ENCODE data around the gene ZNF665. TPM values are rescaled to one million over a fixed set of nuclear protein-coding genes. Genes with fewer than 3 reads are reported as not detected.
"Not testable (repeated sequence)": the region's sequence is repeated elsewhere in the genome, so short reads cannot be mapped to it uniquely, and the experiment has no call there.

The ZNF665 gene
- not detected in 2 replicates for total RNA-seq (2014; rRNA removed; shearing (Covaris generic); ENCODE audit: low replicate concordance)

- Histone ChIP-seq H3K9me3 (peaks cover 10% of the 10 kb centered on the region; the same call in 1 of the 2 replicates), H3K27me3 (no peaks in the 10 kb centered on the region), H3K4me3 (no peak within 1 kb of the TSS), H3K36me3 (no peaks in the 10 kb centered on the region)
- no peak for DNase-seq
Observed at GRCh38 chr19:53192771-53193534, at the start of gene ZNF665. TSS of gene ZNF665 (minus strand) at chr19:53193358. CDS start at chr19:53182898, 10,460 bp downstream.

- H3K4me3 ChIP-seq = no peak overlapping the region
- peaks cover 34% of the 10 kb centered on the region for H3K9me3 ChIP-seq
- no peaks in the 10 kb centered on the region for H3K36me3 ChIP-seq
- no peaks in the 10 kb centered on the region; the same call in 1 of the 2 replicates for H3K27me3 ChIP-seq
- no peak for DNase-seq
Observed at GRCh38 chr19:53237114-53237777, 44.1 kb upstream of the ZNF665 start.

- Histone ChIP-seq H3K9me3 (peaks cover 6% of the 10 kb centered on the region; the same call in 1 of the 2 replicates), H3K4me3 (no peak overlapping the region), H3K36me3 (no peaks in the 10 kb centered on the region), H3K27me3 (no peaks in the 10 kb centered on the region)
- no peak for DNase-seq
Observed at GRCh38 chr19:53224606-53225005, 31.4 kb upstream of the ZNF665 start.

GRCh38 chr19:53222716-53223115 is 29.6 kb upstream of the ZNF665 start:
- not testable (repeated sequence) for H3K4me3 ChIP-seq, H3K9me3 ChIP-seq, DNase-seq, H3K27me3 ChIP-seq, H3K36me3 ChIP-seq

- H3K4me3 ChIP-seq = no peak overlapping the region
- H3K36me3 ChIP-seq = no peaks in the 10 kb centered on the region
- H3K9me3 ChIP-seq = peaks cover 29% of the 10 kb centered on the region
- no peak for DNase-seq
- H3K27me3 ChIP-seq = no peaks in the 10 kb centered on the region
Observed at GRCh38 chr19:53212703-53213320, 19.7 kb upstream of the ZNF665 start.

- H3K36me3 ChIP-seq, DNase-seq, H3K4me3 ChIP-seq, H3K27me3 ChIP-seq: not testable (repeated sequence)
- peaks cover 22% of the 10 kb centered on the region for H3K9me3 ChIP-seq
Observed at GRCh38 chr19:53211554-53211953, 18.4 kb upstream of the ZNF665 start.

GRCh38 chr19:53196777-53197396 is 3.7 kb upstream of the ZNF665 start:
- Histone ChIP-seq H3K27me3 (no peaks in the 10 kb centered on the region), H3K36me3 (no peaks in the 10 kb centered on the region), H3K4me3 (no peak overlapping the region), H3K9me3 (peaks cover 14% of the 10 kb centered on the region)
- DNase-seq = peak; percentile 30

- Histone ChIP-seq H3K36me3 (no peaks in the 10 kb centered on the region), H3K4me3 (no peak overlapping the region), H3K9me3 (peaks cover 10% of the 10 kb centered on the region; the same call in 1 of the 2 replicates), H3K27me3 (no peaks in the 10 kb centered on the region)
- DNase-seq = peak; percentile 28
Observed at GRCh38 chr19:53195265-53195903, 2.2 kb upstream of the ZNF665 start.

GRCh38 chr19:53193535-53194222 is 521 bp upstream of the ZNF665 start:
- Histone ChIP-seq H3K9me3 (peaks cover 10% of the 10 kb centered on the region; the same call in 1 of the 2 replicates), H3K27me3 (no peaks in the 10 kb centered on the region), H3K4me3 (no peak overlapping the region), H3K36me3 (no peaks in the 10 kb centered on the region)
- no peak for DNase-seq

- no peaks in the 10 kb centered on the region for H3K36me3 ChIP-seq
Observed at GRCh38 chr19:53190253-53190652, 2.9 kb downstream of the ZNF665 start.

GRCh38 chr19:53189691-53190198 is 3.4 kb downstream of the ZNF665 start:
- H3K9me3 ChIP-seq, H3K36me3 ChIP-seq: not testable (repeated sequence)

More at GRCh38 chr19:53190253-53190652, 2.9 kb downstream of the ZNF665 start:
- Histone ChIP-seq H3K27me3 (no peaks in the 10 kb centered on the region), H3K9me3 (peaks cover 6% of the 10 kb centered on the region; the same call in 1 of the 2 replicates), H3K4me3 (no peak overlapping the region)
- no peak for DNase-seq

GRCh38 chr19:53185155-53185882 is 7.8 kb downstream of the ZNF665 start:
- not testable (repeated sequence) for H3K27me3 ChIP-seq, DNase-seq, H3K36me3 ChIP-seq, H3K4me3 ChIP-seq, H3K9me3 ChIP-seq

More at GRCh38 chr19:53189691-53190198, 3.4 kb downstream of the ZNF665 start:
- H3K27me3 ChIP-seq, H3K4me3 ChIP-seq, DNase-seq: not testable (repeated sequence)

- Histone ChIP-seq H3K36me3 (no peaks in the 10 kb centered on the region), H3K9me3 (peaks cover 6% of the 10 kb centered on the region; the same call in 1 of the 2 replicates), H3K4me3 (no peak overlapping the region), H3K27me3 (no peaks in the 10 kb centered on the region)
- no peak for DNase-seq
Observed at GRCh38 chr19:53183146-53183764, 9.9 kb downstream of the ZNF665 start.

GRCh38 chr19:53182202-53182601 is 11.0 kb downstream of the ZNF665 start:
- no peak for DNase-seq
- no peaks in the 10 kb centered on the region for H3K27me3 ChIP-seq
- peaks cover 6% of the 10 kb centered on the region; the same call in 1 of the 2 replicates for H3K9me3 ChIP-seq
- H3K4me3 ChIP-seq = no peak overlapping the region
- H3K36me3 ChIP-seq = no peaks in the 10 kb centered on the region

- no peak for DNase-seq
- no peaks in the 10 kb centered on the region for H3K36me3 ChIP-seq
- H3K27me3 ChIP-seq = no peaks in the 10 kb centered on the region
- peaks cover 4% of the 10 kb centered on the region; the same call in 1 of the 2 replicates for H3K9me3 ChIP-seq
- no peak overlapping the region for H3K4me3 ChIP-seq
Observed at GRCh38 chr19:53177986-53178385, 15.2 kb downstream of the ZNF665 start.

Measured in MG63 (cell line).